Measurements from ENCODE around the gene PDE3A. TPM values are rescaled to one million over a fixed set of nuclear protein-coding genes. Genes with fewer than 3 reads are reported as not detected.

Gene PDE3A
- polyA plus RNA-seq, 1 of the 3 experiments (the other 2 are of a cell fraction), result 0.67 TPM

GRCh38 chr12:20704860-20705259 is 336.5 kb downstream of the PDE3A start:
- Histone ChIP-seq H3K27ac (ENCODE audit: low read depth in 2 of 2, low read length in 1 of 2) (no peak overlapping the region), H3K9ac (no peak overlapping the region), H3K9me3 (no peaks in the 10 kb centered on the region), H2AFZ (ENCODE audit: low read depth) (no peak overlapping the region), H3K4me2 (no peak overlapping the region), H4K20me1 (ENCODE audit: insufficient read depth) (no peaks in the 10 kb centered on the region), H3K9me2 (no peaks in the 10 kb centered on the region), H3K36me3 (replicated peaks in 1 of 2; ENCODE audit: control insufficient read depth in 1 of 2, insufficient read depth in 2 of 2, low read length in 1 of 2) (peaks cover 0 to 5% of the 10 kb centered on the region in 2 experiments), H3K4me3 (ENCODE audit: low read depth in 2 of 2, low read length in 1 of 2) (no peak overlapping the region), H3K27me3 (ENCODE audit: insufficient read depth) (no peaks in the 10 kb centered on the region), H3K4me1 (ENCODE audit: control insufficient read depth in 1 of 2, insufficient read depth in 2 of 2, low read depth in 1 of 2, low read length in 1 of 2) (no peaks in the 10 kb centered on the region), H3F3A (replicated peaks; ENCODE audit: insufficient read depth) (no peaks in the 10 kb centered on the region), H3K79me2 (ENCODE audit: insufficient read depth) (no peaks in the 10 kb centered on the region)
- WGBS (ENCODE audit: low lambda C conversion rate), result 30% methylated on average over 6 of the region's 6 CpGs
- no peak for TF ChIP-seq IRF3 (IDR thresholded peaks at IDR 0.05; ENCODE audit: low read depth, low read length)
- TF ChIP-seq MXI1 (IDR thresholded peaks at IDR 0.05; ENCODE audit: low read depth, low read length), result no peak
- TF ChIP-seq TAF1 (IDR thresholded peaks at IDR 0.05; ENCODE audit: borderline replicate concordance, low read depth, low read length), result no peak
- no peak for TF ChIP-seq TEAD4 (IDR thresholded peaks at IDR 0.05; ENCODE audit: borderline replicate concordance, insufficient read depth)
- no peak for TF ChIP-seq GATA2 (CRISPR knock-in tag; IDR thresholded peaks at IDR 0.05)
- no peak for TF ChIP-seq RCOR1 (IDR thresholded peaks at IDR 0.05; ENCODE audit: low read length)
- TF ChIP-seq NFIC (IDR thresholded peaks at IDR 0.05; ENCODE audit: borderline replicate concordance), result no peak
- ChIA-PET CTCF (no interaction called here), POLR2A (no interaction called here)
- DNase-seq, result no peak

- H3K4me1 ChIP-seq (ENCODE audit: control insufficient read depth in 1 of 2, insufficient read depth in 2 of 2, low read depth in 1 of 2, low read length in 1 of 2), result no peaks in the 10 kb centered on the region
- CTCF ChIA-PET, result interaction anchor here (0.6 to 0.7 kb wide), 3 partner anchors 16 to 1923 kb away, joined by 3 to 5 read pairs (median 3); no protein-coding TSS in a partner anchor
- H3K9ac ChIP-seq, result no peak overlapping the region
- H3K9me2 ChIP-seq, result no peaks in the 10 kb centered on the region
- H3K4me3 ChIP-seq (ENCODE audit: low read depth in 2 of 2, low read length in 1 of 2), result no peak overlapping the region
- no peaks in the 10 kb centered on the region for H4K20me1 ChIP-seq (ENCODE audit: insufficient read depth)
- H3F3A ChIP-seq (replicated peaks; ENCODE audit: insufficient read depth), result no peaks in the 10 kb centered on the region
- no peaks in the 10 kb centered on the region for H3K27me3 ChIP-seq (ENCODE audit: insufficient read depth)
- WGBS (ENCODE audit: low lambda C conversion rate), result 50% methylated on average over 3 of the region's 3 CpGs
- H3K36me3 ChIP-seq (replicated peaks in 1 of 2; ENCODE audit: control insufficient read depth in 1 of 2, insufficient read depth in 2 of 2, low read length in 1 of 2), result no peaks in the 10 kb centered on the region
- H3K4me2 ChIP-seq, result no peak overlapping the region
- no peak for DNase-seq
- H3K9me3 ChIP-seq, result no peaks in the 10 kb centered on the region
- H3K79me2 ChIP-seq (ENCODE audit: insufficient read depth), result no peaks in the 10 kb centered on the region
- no peak overlapping the region for H3K27ac ChIP-seq (ENCODE audit: low read depth in 2 of 2, low read length in 1 of 2)
- no peak for TF ChIP-seq NRF1 (IDR thresholded peaks at IDR 0.05; ENCODE audit: low read depth, low read length)
- TF ChIP-seq USF1 (IDR thresholded peaks at IDR 0.05; ENCODE audit: borderline replicate concordance, low read depth), result no peak
- TF ChIP-seq NFIC (IDR thresholded peaks at IDR 0.05; ENCODE audit: borderline replicate concordance), result no peak
- TF ChIP-seq, protein P1, sequence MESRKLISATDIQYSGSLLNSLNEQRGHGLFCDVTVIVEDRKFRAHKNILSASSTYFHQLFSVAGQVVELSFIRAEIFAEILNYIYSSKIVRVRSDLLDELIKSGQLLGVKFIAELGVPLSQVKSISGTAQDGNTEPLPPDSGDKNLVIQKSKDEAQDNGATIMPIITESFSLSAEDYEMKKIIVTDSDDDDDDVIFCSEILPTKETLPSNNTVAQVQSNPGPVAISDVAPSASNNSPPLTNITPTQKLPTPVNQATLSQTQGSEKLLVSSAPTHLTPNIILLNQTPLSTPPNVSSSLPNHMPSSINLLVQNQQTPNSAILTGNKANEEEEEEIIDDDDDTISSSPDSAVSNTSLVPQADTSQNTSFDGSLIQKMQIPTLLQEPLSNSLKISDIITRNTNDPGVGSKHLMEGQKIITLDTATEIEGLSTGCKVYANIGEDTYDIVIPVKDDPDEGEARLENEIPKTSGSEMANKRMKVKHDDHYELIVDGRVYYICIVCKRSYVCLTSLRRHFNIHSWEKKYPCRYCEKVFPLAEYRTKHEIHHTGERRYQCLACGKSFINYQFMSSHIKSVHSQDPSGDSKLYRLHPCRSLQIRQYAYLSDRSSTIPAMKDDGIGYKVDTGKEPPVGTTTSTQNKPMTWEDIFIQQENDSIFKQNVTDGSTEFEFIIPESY (IDR thresholded peaks at IDR 0.05; ENCODE audit: borderline replicate concordance, low read depth), result no peak
- no peak for TF ChIP-seq RXRA (IDR thresholded peaks at IDR 0.05; ENCODE audit: borderline replicate concordance, low read depth)
- no peak for TF ChIP-seq POLR2AphosphoS5 (IDR thresholded peaks at IDR 0.05; ENCODE audit: low read depth, low read length)
- no peak for TF ChIP-seq CTCF (IDR thresholded peaks at IDR 0.05)
- no peak for TF ChIP-seq EP300 (IDR thresholded peaks at IDR 0.05; ENCODE audit: borderline replicate concordance in 1 of 2, low read depth in 1 of 2, low read length in 1 of 2)
- no peak for TF ChIP-seq IRF3 (IDR thresholded peaks at IDR 0.05; ENCODE audit: low read depth, low read length)
- no peak for TF ChIP-seq GATA2 (CRISPR knock-in tag; IDR thresholded peaks at IDR 0.05)
- no peak overlapping the region for H2AFZ ChIP-seq (ENCODE audit: low read depth)
- POLR2A ChIA-PET, result no interaction called here
Measured at GRCh38 chr12:20711846-20712245, 343.5 kb downstream of the PDE3A start.

Measured in SK-N-SH (cell line).